OCI-LY1 (cell line): ENCODE measurements around the gene GRIK3.

Experiments used
- H2AFZ ChIP-seq: fragments of 200-600 bp; sonication (generic), shearing (Covaris generic); 2 replicates; pipeline ENCODE4 v1.6.0; 2014; ENCODE audit warnings: antibody characterized with exemption, mild to moderate bottlenecking, low read length
- H3F3A ChIP-seq: fragments of 200-600 bp; sonication (generic), shearing (Covaris generic); 2 replicates; pipeline ENCODE4 v1.6.0; 2014; ENCODE audit warnings: mild to moderate bottlenecking, antibody characterized with exemption, low read length, moderate library complexity; ENCODE audit not compliant: insufficient read depth
- H3K27ac ChIP-seq: fragments of 200-600 bp; sonication (generic); 2 replicates; pipeline ENCODE4 v1.5.1; 2014; ENCODE audit warnings: low read length, mixed run types, mild to moderate bottlenecking, low read depth; ENCODE audit not compliant: poor library complexity, severe bottlenecking
- H3K27me3 ChIP-seq: fragments of 200-600 bp; sonication (generic); 2 replicates; pipeline ENCODE4 v1.6.0; 2014; ENCODE audit warnings: antibody characterized with exemption, mild to moderate bottlenecking, low read length, moderate library complexity; ENCODE audit not compliant: insufficient read depth
- H3K36me3 ChIP-seq: fragments of 200-600 bp; sonication (generic); 2 replicates; pipeline ENCODE4 v1.6.1; 2014; ENCODE audit warnings: mild to moderate bottlenecking, antibody characterized with exemption, low read length, moderate library complexity, mixed read lengths; ENCODE audit not compliant: insufficient read depth
- H3K4me1 ChIP-seq: fragments of 200-600 bp; sonication (generic); 2 replicates; pipeline ENCODE4 v1.5.1; 2014; ENCODE audit warnings: mild to moderate bottlenecking, low read length, moderate library complexity; ENCODE audit not compliant: insufficient read depth, severe bottlenecking
- H3K4me2 ChIP-seq: fragments of 200-600 bp; sonication (generic), shearing (Covaris generic); 2 replicates; pipeline ENCODE4 v1.6.1; 2014; ENCODE audit warnings: low read length
- H3K4me3 ChIP-seq: fragments of 200-600 bp; sonication (generic); 2 replicates; pipeline ENCODE4 v1.5.1; 2014; ENCODE audit warnings: low read length, low read depth, mild to moderate bottlenecking, mixed read lengths; ENCODE audit not compliant: poor library complexity, severe bottlenecking
- H3K79me2 ChIP-seq: fragments of 200-600 bp; shearing (Covaris generic); 2 replicates; pipeline ENCODE4 v1.6.1; 2016; ENCODE audit warnings: mixed run types, low read length, mixed read lengths; ENCODE audit not compliant: insufficient read depth
- H3K9ac ChIP-seq: fragments of 200-600 bp; sonication (generic), shearing (Covaris generic); 2 replicates; pipeline ENCODE4 v1.6.1; 2014; ENCODE audit warnings: mild to moderate bottlenecking, low read length, mixed read lengths
- H3K9me2 ChIP-seq: fragments of 200-600 bp; sonication (generic), shearing (Covaris generic); 2 replicates; pipeline ENCODE4 v1.6.1; 2014; ENCODE audit warnings: low read depth, mild to moderate bottlenecking, low read length, mixed read lengths
- H3K9me3 ChIP-seq: fragments of 200-600 bp; shearing (Covaris generic); 2 replicates; pipeline ENCODE4 v1.6.1; 2014; ENCODE audit warnings: low read length, mixed read lengths
- H4K20me1 ChIP-seq: fragments of 200-600 bp; sonication (generic), shearing (Covaris generic); 2 replicates; pipeline ENCODE4 v1.6.0; 2016; ENCODE audit warnings: mild to moderate bottlenecking, low read length; ENCODE audit not compliant: insufficient read depth
- EZH2 ChIP-seq: fragments of 200-600 bp; sonication (generic), shearing (Covaris generic); IDR thresholded peaks from 2 replicates; pipeline ENCODE4 v1.8.0; 2017; ENCODE audit warnings: borderline replicate concordance, mixed run types, mild to moderate bottlenecking, antibody characterized with exemption, low read length, moderate library complexity, mixed read lengths
- TF ChIP-seq, protein P1 (sequence below): fragments of 200-600 bp; sonication (generic), shearing (Covaris generic); IDR thresholded peaks from 2 replicates; pipeline ENCODE4 v1.5.1; 2017; ENCODE audit warnings: mild to moderate bottlenecking, antibody characterized with exemption, low read length, moderate library complexity, mixed read lengths

Gene GRIK3

DNA sequence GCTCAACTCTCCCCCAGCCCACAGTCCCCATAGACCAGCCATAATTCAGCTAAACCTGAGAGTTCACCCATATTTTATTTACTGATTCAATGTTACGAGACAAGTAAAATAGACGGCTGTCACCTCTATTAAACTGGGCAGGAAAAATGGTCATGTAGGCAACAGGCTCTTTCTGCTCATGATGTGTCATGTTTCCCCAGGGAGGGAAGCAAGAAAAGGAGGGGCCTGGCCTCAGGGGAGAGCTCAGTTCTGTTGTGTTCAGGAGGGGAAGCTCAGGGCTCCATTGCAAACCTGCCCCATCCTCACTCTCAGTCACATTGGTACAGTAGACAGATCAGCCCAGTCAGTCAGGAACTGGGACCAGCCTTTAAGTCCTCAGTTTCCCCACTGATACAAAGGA, 12.8 kb downstream of the GRIK3 start:
- Histone ChIP-seq H3F3A (no peaks in the 10 kb centered on the region), H2AFZ (no peak overlapping the region), H3K27me3 (no peaks in the 10 kb centered on the region), H3K9me3 (no peaks in the 10 kb centered on the region), H4K20me1 (no peaks in the 10 kb centered on the region), H3K4me1 (no peaks in the 10 kb centered on the region), H3K4me3 (no peak overlapping the region), H3K79me2 (no peaks in the 10 kb centered on the region), H3K9me2 (no peaks in the 10 kb centered on the region), H3K9ac (no peak overlapping the region), H3K36me3 (no peaks in the 10 kb centered on the region), H3K27ac (no peak overlapping the region), H3K4me2 (no peak overlapping the region)
- TF ChIP-seq, protein P1, sequence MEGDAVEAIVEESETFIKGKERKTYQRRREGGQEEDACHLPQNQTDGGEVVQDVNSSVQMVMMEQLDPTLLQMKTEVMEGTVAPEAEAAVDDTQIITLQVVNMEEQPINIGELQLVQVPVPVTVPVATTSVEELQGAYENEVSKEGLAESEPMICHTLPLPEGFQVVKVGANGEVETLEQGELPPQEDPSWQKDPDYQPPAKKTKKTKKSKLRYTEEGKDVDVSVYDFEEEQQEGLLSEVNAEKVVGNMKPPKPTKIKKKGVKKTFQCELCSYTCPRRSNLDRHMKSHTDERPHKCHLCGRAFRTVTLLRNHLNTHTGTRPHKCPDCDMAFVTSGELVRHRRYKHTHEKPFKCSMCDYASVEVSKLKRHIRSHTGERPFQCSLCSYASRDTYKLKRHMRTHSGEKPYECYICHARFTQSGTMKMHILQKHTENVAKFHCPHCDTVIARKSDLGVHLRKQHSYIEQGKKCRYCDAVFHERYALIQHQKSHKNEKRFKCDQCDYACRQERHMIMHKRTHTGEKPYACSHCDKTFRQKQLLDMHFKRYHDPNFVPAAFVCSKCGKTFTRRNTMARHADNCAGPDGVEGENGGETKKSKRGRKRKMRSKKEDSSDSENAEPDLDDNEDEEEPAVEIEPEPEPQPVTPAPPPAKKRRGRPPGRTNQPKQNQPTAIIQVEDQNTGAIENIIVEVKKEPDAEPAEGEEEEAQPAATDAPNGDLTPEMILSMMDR = no peak
- no peak for TF ChIP-seq EZH2

DNA sequence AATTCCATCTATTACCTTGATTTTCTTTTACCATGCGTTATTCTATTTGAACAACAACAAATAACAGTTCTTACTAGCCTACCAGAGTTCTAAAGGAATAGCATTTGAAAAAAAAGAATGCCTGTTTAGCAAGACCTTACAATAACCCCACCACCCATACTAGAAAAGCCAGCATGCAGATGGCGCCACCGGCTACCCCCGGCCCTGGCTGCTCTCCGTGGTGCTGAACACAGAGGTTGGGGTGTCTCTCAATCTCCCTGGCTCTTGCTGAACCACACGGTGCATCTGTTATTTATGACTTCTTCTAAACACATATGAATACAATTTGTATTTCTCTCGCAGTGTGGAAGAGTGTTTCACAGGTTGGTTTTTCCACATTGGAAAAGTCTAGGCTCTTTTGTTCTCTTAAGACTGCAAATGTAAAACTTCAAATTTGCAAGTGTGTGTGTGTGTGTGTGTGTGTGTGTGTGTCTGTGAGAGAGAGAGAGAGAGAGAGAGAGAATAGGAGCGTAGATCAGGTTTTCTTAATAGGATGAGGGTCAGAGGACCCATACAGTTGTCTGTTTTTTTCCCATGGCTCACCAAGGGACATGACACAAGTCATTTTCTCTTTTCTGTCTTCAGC, 13.6 kb downstream of the GRIK3 start:
- no peak overlapping the region for H3K27ac ChIP-seq
- no peak overlapping the region for H3K4me2 ChIP-seq
- TF ChIP-seq EZH2 = no peak
- TF ChIP-seq, protein P1 = peak; percentile 29; the same call in 1 of the 2 replicates
- H4K20me1 ChIP-seq = no peaks in the 10 kb centered on the region
- H3K9ac ChIP-seq = no peak overlapping the region
- no peak overlapping the region for H3K4me3 ChIP-seq
- no peaks in the 10 kb centered on the region for H3K79me2 ChIP-seq
- no peaks in the 10 kb centered on the region for H3K9me2 ChIP-seq
- H2AFZ ChIP-seq = no peak overlapping the region
- no peaks in the 10 kb centered on the region for H3K4me1 ChIP-seq
- H3K36me3 ChIP-seq = no peaks in the 10 kb centered on the region
- no peaks in the 10 kb centered on the region for H3F3A ChIP-seq
- no peaks in the 10 kb centered on the region for H3K27me3 ChIP-seq
- no peaks in the 10 kb centered on the region for H3K9me3 ChIP-seq

DNA sequence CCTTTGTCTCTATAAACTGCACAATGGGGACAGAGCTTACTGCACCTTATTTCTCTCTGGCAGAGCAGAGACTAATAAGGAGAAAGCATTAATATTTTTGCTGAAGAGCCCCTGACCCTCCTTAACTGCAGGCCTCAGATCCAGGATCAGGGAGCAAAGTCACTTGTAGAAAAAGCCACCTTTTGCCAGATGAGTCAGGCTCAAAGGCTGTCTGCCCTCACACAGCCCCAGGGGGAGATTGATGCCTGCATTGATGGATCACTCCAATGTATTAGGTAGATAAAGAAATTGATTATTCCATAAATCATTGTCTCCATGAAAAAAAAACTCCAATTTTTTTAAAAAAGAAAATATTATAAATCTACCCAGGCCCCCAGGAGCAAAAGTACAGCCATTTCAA, 15.8 kb downstream of the GRIK3 start:
- Histone ChIP-seq H3K36me3 (no peaks in the 10 kb centered on the region), H3K4me1 (no peaks in the 10 kb centered on the region), H2AFZ (no peak overlapping the region)

More for the DNA sequence above, 15.8 kb downstream of the GRIK3 start:
- H3K27ac ChIP-seq = no peak overlapping the region
- H3K4me3 ChIP-seq = no peak overlapping the region
- no peaks in the 10 kb centered on the region for H3K9me2 ChIP-seq
- no peaks in the 10 kb centered on the region for H4K20me1 ChIP-seq
- no peaks in the 10 kb centered on the region for H3K27me3 ChIP-seq
- no peaks in the 10 kb centered on the region for H3K79me2 ChIP-seq
- TF ChIP-seq, protein P1 = no peak
- no peak for TF ChIP-seq EZH2
- H3K9me3 ChIP-seq = no peaks in the 10 kb centered on the region
- H3K4me2 ChIP-seq = no peak overlapping the region
- no peaks in the 10 kb centered on the region for H3F3A ChIP-seq
- H3K9ac ChIP-seq = no peak overlapping the region
